ENCODE measurements around the gene PKN3.

- TF ChIP-seq, protein P1, sequence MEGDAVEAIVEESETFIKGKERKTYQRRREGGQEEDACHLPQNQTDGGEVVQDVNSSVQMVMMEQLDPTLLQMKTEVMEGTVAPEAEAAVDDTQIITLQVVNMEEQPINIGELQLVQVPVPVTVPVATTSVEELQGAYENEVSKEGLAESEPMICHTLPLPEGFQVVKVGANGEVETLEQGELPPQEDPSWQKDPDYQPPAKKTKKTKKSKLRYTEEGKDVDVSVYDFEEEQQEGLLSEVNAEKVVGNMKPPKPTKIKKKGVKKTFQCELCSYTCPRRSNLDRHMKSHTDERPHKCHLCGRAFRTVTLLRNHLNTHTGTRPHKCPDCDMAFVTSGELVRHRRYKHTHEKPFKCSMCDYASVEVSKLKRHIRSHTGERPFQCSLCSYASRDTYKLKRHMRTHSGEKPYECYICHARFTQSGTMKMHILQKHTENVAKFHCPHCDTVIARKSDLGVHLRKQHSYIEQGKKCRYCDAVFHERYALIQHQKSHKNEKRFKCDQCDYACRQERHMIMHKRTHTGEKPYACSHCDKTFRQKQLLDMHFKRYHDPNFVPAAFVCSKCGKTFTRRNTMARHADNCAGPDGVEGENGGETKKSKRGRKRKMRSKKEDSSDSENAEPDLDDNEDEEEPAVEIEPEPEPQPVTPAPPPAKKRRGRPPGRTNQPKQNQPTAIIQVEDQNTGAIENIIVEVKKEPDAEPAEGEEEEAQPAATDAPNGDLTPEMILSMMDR (IDR thresholded peaks at IDR 0.05): no peak
- no peak for TF ChIP-seq POLR2AphosphoS5 (IDR thresholded peaks at IDR 0.05)
- no peak for TF ChIP-seq POLR2A (IDR thresholded peaks at IDR 0.05)
These were observed 27.0 kb downstream of the PKN3 start for GRCh38 chr9:128729302-128729701.
